Progenitor cell of endocrine pancreas (in vitro differentiated cells): ENCODE results near the gene ADAMTSL2. TPM values are rescaled to one million over a fixed set of nuclear protein-coding genes. Genes with fewer than 3 reads are reported as not detected.

Experiments used
- DNase-seq: peaks from one replicate; pipeline ENCODE4 v3.0.0; 2021; ENCODE audit warnings: low spot score; ENCODE audit not compliant: unreplicated experiment
- H3K27ac Mint-ChIP-seq: 2 replicates; pipeline ENCODE4 v1.8.0; 2021; ENCODE audit warnings: mild to moderate bottlenecking, moderate library complexity, mixed read lengths
- H3K27me3 Mint-ChIP-seq: 2 replicates; pipeline ENCODE4 v1.8.0; 2021; ENCODE audit warnings: mixed read lengths
- H3K36me3 Mint-ChIP-seq: 2 replicates; pipeline ENCODE4 v1.8.0; 2022; ENCODE audit warnings: mixed read lengths; ENCODE audit not compliant: insufficient read depth
- H3K4me1 Mint-ChIP-seq: 2 replicates; pipeline ENCODE4 v1.8.0; 2021; ENCODE audit warnings: low read depth, mixed read lengths
- H3K4me3 Mint-ChIP-seq: 2 replicates; pipeline ENCODE4 v1.8.0; 2021; ENCODE audit warnings: low read depth, mild to moderate bottlenecking, moderate library complexity, mixed read lengths
- H3K9me3 Mint-ChIP-seq: 2 replicates; pipeline ENCODE4 v1.8.0; 2021; ENCODE audit warnings: low read depth, mixed read lengths
- CTCF ChIP-seq: fragments of 200-600 bp; sonication (generic); IDR thresholded peaks from one replicate; pipeline ENCODE4 v1.5.0; 2021; ENCODE audit warnings: antibody characterized with exemption, mild to moderate bottlenecking; ENCODE audit not compliant: unreplicated experiment
- total RNA-seq: library from RNA; stranded (reverse); gene quantifications from 2 replicates; pipeline ENCODE4 v1.2.1, GENCODE V29; 2021

The ADAMTSL2 gene
- total RNA-seq, 1 donor from 2014 or later: 0.14 TPM

- Mint-ChIP-seq H3K4me3 (no peak overlapping the region), H3K27ac (no peak overlapping the region), H3K9me3 (no peaks in the 10 kb centered on the region), H3K4me1 (no peaks in the 10 kb centered on the region), H3K27me3 (peaks cover 34% of the 10 kb centered on the region), H3K36me3 (no peaks in the 10 kb centered on the region)
- no peak for DNase-seq
- no peak for TF ChIP-seq CTCF
Measured at GRCh38 chr9:133537257-133537656, 2.8 kb downstream of the ADAMTSL2 start.

GRCh38 chr9:133538176-133538575, 3.7 kb downstream of the ADAMTSL2 start:
- Mint-ChIP-seq H3K27me3 (peaks cover 28% of the 10 kb centered on the region), H3K4me1 (no peaks in the 10 kb centered on the region), H3K27ac (no peak overlapping the region), H3K9me3 (no peaks in the 10 kb centered on the region), H3K4me3 (no peak overlapping the region), H3K36me3 (no peaks in the 10 kb centered on the region)
- DNase-seq: no peak
- no peak for TF ChIP-seq CTCF

GRCh38 chr9:133538851-133539833, 4.6 kb downstream of the ADAMTSL2 start:
- Mint-ChIP-seq H3K4me1 (no peaks in the 10 kb centered on the region), H3K27ac (no peak overlapping the region), H3K27me3 (peaks cover 21% of the 10 kb centered on the region), H3K36me3 (no peaks in the 10 kb centered on the region), H3K4me3 (no peak overlapping the region), H3K9me3 (no peaks in the 10 kb centered on the region)
- no peak for TF ChIP-seq CTCF
- DNase-seq: no peak

GRCh38 chr9:133539991-133540697, 5.6 kb downstream of the ADAMTSL2 start:
- TF ChIP-seq CTCF: no peak
- no peaks in the 10 kb centered on the region for H3K4me1 Mint-ChIP-seq
- no peak overlapping the region for H3K4me3 Mint-ChIP-seq
- no peaks in the 10 kb centered on the region for H3K36me3 Mint-ChIP-seq
- DNase-seq: no peak
- H3K27ac Mint-ChIP-seq: no peak overlapping the region
- H3K27me3 Mint-ChIP-seq: peaks cover 28% of the 10 kb centered on the region
- H3K9me3 Mint-ChIP-seq: no peaks in the 10 kb centered on the region

GRCh38 chr9:133540698-133541025, 6.2 kb downstream of the ADAMTSL2 start:
- TF ChIP-seq CTCF: no peak
- Mint-ChIP-seq H3K9me3 (no peaks in the 10 kb centered on the region), H3K4me3 (no peak overlapping the region), H3K27ac (no peak overlapping the region), H3K36me3 (no peaks in the 10 kb centered on the region), H3K4me1 (no peaks in the 10 kb centered on the region), H3K27me3 (peaks cover 24% of the 10 kb centered on the region)
- DNase-seq: no peak
